Embryonic facial prominence (tissue), 1 donor: Measurements from ENCODE around the gene MDM4.

Experiments
- DNase-seq: peaks from one replicate; pipeline ENCODE4 v3.0.0-alpha.2; 2016; ENCODE audit errors: extremely low spot score

MDM4 gene

DNA sequence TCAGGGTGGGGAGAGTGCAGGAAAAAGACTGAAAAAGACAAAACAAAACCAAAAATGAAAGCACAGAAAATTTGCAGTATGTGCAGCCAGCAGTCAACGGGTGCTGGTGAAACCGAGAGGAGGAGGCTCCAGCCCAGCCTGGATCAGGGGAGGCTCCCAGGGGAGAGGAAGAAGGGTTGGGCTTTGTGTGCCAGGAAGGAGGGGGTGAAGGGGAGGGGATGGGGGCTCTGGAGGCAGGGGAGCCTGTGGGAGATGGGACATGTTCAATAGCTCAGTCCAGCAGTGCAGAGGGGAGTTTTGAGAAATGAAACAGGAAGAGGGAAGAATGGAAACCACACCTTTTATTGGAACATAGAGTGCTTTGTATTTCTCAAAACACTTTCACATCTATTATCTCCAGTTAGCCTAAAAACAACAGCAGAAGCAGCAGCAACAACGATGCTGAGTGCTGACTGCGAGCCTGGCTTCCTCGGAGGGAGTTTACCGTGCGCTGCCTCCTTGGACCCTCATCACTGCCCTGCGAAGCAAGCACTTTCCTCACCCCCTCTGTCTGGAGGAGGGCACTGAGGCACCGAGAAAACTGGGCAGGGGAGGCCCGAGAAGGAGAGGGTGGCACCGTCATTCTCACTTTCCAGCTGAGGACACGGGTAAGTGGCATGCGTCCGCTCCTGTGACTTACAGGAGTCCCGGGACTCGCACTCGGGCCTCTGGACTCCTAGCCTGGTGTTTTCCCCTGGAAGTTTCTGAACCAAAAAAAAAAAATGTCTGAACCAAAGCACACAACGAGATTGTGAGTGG, 62.9 kb downstream of the MDM4 start:
- no peak for DNase-seq

DNA sequence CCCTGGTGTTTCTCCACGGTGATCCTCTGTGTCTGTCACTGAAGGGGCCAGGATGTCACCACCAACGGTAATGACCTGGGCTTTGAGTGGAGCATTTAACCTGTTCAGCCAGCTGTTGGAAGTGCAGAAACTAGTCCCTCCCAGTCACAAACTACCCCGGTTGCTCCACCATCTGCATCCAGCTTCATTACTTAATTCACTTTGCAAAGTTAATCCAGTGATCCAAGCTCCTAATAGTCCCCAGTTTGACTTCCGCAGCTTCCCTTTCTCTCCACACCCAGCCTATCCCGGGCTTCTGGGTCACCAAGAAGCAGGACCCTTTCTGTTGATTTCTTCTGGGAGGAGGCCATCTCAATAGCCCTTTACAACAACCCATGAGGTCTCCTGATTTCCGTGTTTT, 63.5 kb downstream of the MDM4 start:
- no peak for DNase-seq

DNA sequence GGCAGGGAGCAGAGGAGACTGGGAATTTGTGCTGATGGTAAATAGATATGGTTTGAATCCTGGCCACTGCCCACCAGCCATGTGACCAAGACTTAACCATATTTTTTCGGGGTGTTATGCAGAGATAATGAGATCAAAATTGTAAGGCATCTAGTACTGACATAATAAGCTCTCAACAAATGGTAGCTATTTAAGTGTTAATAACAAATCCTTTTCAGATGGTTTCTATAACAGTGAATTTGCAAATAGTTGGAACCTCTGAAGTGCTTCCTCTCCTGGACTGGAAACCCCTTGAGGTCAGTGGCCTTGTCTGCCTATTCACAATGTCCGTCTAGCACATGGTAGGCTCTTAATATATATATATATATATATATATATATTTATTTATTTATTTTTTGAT, 64.7 kb downstream of the MDM4 start:
- DNase-seq, result no peak

DNA sequence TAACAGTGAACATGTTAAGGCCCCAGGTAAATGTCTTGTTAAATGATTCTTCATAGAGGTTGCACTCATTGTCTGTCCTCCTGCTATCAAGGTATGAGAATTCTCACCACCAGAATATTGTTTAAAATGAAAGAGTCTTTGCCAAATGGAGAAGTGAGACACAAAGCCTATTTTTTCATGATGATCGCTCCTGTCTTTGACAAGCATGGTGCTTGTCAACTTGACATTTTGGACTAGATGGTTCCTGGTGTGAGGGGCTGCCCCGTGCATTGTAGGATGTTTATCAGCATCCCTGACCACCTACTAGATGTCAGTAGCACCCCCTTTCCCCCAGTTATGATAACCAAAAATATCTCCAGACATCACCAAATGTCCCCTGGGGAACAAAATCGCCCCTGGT, 65.6 kb downstream of the MDM4 start:
- no peak for DNase-seq

DNA sequence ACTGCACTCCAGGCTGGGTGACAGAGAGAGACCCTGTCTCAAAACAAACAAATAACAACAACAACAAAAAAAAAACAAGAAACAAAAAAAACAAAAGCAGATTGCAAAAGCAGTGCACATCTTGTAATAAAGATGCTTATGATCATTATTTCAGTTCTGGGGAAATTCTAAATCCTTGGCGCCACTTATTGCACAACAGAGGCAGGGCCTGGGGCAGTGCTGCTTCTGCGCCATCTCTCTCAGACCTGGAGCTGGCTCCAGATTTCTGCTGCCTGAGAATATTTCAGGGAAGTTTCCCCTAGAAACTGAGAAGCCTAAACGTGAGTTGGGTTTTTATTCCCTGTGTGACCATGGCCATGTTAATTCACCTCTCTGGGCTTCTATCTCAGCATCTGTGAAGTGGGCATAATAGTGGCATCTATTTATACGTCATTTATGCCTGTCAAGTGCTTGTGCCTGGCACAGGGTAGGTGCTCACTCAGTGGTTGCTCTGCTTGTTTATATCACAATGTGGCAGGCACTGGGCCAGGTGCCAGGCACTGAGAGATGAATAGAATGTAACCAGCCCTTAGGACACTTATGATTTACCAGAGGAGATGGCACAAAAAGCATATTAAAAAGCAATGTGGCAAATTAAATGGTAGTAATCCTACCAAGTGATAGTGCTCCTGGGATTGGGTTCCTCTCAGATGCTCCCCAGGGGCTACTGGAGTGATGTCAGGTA, 67.9 kb downstream of the MDM4 start:
- DNase-seq, result no peak

DNA sequence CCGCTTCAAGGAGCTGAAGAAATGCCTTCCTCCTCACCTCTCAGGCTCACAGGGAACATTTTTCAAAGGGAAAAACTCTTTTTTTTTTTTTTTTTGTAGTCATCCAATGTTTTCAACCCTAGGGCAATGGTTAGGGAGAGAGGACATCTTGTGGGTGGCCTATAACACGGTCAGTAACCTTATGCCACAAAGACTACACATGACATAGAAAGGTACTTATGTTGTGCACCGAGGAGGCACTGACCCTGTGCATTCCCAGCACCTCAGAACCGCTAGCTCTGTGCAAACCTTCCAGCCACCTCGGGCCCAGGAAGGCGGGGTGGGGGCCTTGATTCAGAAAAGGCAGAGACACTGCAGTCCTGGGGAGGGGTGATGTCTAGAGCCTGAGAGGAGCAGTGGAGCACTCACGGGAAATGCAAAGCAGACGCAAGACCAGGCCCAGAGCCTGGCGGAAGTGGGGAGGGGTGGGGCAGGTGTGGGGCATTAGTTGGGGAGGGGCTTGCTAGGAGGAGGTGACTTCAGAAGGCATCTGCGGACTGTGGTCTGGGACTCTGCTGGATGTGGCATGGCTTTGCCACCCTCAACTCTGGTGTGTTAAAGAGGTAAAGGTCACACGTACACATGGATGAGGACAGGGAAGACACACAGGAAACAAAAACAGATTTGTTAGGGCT, 68.6 kb downstream of the MDM4 start:
- DNase-seq, result no peak

DNA sequence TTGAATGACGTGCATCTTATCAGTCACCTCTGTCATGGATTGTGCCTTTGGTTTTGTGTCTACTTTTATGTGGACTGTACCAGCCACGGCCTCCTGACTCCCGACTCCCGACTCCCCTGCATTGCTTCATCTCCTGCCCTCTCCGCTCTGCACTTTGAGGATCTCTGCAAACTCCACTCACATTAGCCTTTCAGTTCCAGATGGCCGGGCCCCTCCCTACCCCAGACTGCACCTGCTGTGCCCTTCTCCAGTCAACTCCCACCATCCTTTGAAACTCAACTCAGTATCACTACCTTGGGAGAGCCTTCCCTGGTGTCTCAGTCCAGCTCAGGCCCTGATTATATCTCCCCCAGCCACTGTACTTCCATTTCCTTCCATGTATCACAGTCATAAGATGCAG, 71.4 kb downstream of the MDM4 start:
- DNase-seq, result no peak

DNA sequence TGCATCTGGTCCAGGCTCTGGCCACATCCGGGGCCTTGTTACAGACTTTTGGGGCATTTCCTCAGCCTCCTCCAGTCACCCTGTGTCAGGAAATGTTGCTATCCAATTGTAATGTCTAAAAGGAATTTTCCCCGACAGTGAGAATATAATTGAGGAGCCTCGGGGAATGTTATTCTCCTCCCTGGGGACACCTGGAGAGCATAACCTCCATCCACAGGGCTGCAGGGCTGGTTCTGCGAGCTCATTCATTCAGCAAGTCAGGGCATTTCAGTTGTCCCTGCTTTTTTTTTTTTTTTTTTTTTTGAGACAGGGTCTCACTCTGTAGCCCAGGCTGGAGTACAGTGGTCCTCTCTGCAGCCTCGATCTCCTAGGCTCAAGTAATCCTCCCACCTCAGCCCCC, 72.6 kb downstream of the MDM4 start:
- no peak for DNase-seq

DNA sequence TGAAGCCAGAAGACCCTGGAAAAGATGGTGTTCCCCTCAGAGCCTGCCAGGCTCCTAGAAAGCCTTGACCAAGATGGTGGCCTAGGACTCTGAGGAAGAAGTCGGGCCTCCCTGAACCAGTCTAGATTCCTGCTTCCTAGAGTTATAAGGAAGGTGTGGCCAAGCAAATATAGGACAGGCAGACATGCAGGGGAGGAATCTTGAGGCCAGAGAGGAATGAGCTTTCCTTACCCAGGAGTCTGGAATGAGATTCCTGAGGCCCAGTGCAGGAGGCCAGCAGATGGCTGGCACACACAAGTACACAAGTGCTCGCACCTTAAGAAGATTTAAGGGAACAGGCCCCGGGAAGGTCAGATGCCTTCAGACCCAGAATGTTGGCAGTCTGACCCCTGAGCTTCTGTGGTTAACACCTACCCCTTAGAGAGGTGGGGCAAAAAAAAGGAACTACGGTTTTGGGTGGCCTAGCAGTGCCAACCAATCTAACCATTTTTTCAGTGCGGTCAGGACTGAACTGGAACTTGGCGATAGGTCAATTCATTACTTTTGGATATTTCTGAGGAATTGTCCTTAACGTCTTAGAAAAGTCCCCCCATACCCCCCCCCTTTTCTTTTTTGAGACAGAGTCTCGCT, 73.3 kb downstream of the MDM4 start:
- no peak for DNase-seq

DNA sequence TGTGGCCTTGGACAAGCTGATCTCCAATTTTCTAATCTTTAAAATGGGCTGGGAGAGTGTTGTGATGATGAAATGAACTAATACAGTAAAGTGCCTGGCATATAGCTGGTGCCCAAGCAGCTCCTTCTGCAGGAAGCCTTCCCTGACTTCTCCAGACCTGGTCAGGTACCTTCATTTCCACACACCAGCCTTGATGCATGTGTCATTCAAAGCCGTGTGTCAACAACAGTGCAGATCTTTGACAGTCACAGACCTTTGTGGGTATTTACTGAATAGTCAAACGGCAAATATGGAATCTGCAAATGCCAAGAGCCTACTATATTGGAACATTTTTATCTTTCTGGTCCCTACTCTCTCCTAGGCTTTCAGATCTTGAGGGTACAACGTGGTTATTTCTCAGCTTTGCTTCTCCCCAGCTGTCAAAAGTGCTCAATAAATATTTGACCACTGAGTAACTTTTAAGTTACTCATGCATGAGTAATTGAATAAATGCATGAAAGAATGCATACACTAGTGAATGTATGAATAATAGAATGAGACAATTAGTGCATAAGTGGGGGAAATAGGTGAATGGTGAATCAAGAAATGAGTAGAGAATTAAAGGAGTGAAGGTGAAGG, 75.4 kb downstream of the MDM4 start:
- DNase-seq, result no peak

DNA sequence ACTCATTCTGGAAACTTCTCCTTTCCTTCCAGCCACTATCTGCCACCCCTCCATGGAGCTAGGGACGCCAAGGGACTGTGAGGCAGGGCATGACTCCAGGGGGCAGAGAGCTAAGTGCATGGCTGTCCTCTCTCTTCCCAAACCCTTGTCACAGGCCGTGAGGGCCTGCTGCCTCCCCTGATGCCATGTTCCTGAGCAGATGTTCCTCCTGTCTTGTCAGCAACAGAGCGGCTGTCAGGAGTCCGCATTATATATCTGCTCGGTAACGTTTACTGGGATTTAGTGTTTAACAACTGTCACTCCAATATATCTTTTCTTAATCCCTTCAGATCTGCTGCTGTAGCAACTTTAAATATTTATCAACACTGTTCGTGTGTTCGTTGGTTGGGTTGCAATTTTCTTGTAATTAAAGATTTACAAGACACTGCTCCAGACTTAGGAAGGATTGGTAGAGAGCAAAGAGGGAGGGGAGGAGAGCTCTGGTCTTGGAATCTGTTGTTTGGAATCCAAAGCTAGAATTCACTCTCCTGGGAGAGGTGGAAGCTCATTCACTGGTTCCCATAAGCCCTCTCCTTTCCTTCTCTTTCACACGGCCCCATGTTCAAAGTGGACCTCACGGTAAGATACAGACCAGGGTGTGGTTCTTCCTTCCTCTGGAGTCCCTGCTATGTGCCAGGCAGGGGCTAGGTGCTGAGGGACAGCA, 76.2 kb downstream of the MDM4 start:
- no peak for DNase-seq

DNA sequence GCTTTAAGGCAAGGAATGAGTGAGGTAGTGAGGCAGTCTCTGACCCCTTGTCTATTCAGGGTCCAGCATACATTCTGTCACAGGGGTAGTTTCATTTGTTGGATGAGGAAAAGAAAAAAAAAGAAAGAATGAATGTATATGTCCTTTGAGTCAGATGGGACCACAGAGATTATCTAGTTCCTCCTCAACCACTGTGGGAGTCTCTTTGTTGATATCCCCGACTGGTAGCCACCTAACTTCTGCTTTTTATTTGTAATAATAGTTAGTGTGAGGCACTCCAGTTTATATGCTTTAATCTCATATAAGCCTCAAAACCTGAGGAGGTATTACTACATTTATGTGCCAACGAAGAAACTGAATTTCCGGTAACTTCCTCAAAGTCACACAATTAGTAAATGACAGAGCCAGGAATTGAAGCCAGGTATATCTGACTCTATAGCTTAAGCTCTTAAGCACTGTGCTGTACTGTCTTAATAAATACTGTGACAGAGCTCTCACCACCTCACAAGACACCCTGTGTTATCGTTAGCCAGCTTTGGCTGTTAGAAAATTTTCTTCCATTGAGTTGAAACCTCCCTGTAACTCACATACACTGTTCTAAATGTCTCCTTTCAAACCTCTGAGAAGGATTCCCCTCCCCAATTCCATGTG, 82.2 kb downstream of the MDM4 start:
- no peak for DNase-seq

DNA sequence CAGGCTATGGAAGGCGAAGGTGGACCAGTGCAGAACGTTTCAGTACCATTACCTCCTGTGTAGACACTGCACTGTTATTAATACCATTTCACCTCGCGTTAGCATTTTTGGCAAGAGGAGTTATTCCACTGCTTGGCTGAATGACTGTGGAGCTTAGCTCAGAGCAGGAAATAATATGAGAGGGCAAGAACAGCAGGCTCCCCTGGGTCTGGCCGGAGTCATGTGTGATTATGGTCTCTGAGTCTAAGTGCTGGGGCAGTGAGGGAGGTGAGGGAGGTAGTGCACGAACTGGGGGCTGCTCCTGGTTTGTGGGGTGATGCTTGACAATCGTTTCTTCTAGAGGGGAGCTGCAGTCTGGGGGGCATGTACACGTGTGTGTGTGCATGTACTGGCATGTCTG, 82.9 kb downstream of the MDM4 start:
- no peak for DNase-seq

DNA sequence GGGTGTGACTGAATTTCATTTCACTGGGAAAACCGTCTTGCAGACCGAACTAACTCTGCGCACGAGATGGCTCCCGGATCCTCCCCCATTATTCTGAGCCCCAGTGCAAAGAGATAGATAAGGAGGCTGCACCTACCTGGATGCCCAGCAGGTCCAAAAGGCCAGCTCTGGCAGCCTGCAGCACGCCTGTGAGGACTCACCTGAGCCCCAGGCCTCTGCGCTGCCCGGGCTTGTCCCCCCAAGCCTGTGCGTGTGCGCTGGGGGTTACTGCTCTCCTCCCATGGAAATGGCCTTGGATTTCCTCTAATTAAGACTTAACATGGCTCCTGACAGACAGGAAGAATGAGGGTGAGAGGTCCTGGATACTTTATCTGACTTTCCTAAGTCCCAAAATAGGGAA, 83.4 kb downstream of the MDM4 start:
- DNase-seq, result no peak

DNA sequence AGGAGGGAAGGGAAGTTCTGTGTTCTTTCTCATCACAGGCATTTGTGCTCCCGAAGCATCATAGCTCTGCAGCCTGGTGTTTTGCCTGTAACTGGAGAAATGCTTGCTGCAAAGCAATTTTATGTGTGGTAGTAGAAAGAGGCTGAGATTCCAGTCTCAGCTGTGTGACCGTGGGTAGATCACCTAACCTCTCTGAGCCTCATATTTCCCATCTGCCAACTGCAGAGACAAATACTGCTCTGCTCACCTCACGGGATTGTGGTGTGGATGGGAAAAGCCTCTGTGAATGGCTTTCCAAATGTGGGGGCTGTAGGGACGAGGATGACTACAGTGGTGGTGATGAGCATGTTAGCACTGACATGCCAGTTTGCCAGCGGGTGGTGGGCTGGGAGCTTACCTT, 84.0 kb downstream of the MDM4 start:
- DNase-seq, result no peak

DNA sequence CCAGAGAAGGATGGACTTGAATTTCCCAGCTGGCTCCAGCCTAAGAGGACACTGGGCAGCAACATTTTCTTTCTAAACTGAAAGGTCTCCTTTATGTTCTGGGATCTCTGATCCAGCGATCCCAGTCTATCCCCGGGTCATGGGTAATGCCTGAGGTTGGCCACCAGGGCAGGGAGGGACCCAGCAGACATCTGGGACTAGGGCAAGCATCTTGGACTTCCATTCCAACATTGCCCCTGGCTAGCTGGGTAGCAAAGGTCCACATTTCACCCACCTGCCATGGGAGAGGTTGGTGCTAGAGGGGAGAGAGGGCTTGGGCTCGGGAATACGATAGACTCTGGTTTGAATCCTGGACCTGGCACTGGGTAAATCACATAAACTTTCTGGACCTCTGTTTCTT, 84.8 kb downstream of the MDM4 start:
- DNase-seq, result no peak

DNA sequence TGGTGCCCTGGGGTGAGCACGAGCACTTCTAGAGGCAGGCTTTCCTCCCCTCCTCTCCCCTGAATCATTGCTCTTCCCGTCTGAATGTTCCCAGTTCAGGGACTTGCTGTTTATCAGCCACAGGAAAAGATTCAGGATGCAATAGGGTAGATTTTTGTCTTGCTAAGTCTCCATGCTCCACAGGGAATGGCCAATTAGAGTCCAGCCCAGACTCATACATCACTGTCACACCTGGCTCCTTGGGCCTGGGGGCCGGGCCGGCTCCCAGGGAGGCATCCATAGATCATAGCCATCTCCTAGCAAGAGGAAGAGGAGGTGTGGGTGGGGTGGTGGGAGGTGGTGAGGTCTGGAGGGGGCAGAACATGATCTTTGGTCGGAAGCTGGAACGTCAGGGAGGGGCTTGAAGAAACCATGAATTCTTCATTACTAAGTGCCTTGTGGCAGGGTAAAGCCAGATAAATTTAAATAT, 85.9 kb downstream of the MDM4 start:
- no peak for DNase-seq

DNA sequence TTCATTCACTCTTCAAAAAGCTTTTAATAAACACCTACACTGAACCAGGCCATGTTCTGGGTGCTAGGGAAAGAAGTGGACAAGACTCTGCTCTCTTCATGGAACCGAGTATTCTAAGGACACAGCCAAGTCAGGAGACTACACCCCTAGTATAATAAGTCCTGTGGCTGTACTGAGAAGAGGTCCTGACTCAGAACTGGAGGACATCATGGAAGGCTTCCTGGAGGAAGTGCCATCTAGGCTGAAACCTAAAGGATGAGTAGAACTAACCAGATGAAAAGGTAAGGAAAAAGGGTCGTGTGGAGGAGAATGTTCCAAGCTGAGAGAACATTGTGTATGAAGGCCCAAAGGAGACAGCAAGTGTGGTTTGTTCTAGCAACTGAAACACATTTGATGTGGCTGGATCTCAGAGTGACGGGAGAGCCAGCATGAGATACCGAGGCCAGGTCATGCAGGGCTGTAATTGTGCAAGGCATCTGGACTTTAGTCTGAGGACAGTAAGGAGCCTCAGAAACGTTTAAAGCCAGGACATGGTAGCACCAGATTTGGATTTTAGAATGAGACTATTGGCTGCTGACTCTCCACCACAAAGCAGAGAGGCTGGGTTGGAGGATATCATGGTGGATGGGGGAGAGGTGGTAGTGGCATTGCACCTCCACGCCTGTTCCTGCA, 86.8 kb downstream of the MDM4 start:
- DNase-seq, result no peak

DNA sequence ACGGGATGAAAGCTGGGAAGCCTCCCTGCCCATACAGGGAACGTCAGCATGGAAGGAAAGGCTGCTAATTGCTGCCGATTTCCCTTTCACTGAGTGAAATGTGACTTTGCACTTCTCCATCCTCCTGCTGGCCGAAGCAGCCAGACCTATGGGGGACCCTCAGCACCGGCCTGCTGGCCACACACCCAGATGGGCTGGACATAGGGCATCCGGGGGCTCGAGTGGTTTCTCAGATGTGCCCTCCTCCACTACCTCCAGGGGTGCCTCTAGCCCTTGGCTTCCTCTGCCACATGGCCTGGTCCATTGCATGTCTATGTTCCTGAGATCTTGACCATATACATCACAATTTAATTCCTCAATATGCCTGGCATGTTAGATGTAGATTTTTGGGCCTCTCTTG, 89.6 kb downstream of the MDM4 start:
- no peak for DNase-seq
